Measurements from ENCODE around the gene TSPAN16.

Gene TSPAN16

DNA sequence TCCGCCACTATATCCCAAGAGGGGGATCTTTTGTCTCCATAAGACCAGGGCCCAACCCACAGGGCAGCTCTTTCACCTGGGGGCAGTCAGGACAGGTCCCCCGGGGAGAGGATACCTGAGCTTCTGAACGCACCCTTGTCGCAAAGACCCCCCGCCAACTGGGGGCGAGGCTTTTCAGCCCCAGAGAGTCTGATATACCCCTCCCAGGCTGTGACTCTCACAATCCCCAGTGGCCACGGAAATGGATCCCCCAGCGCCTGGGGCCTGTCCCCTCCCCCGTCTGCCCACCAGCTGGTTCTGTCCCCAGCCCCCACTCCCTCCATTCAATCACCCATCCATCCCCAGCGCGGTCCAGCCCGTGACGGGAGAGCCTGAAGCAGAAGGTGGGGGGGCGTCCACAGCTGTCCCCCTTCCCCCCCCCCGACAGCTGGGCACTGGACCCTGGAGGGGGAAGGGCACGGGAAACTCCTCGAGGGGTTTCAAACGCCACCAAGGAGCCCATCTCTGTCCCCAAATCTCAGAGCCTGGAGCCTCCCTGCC is 34.5 kb upstream of the TSPAN16 start:
- no peak for TF ChIP-seq CTCF (IDR thresholded peaks at IDR 0.05; ENCODE audit: extremely low read depth, insufficient read depth, missing control alignments)
- in situ Hi-C loops (cut with MboI; ENCODE audit: low pct_unique_long_range_greater_than_20kb, low sequenced_read_pairs, unreplicated experiment), result no loop called here
- DNase-seq (ENCODE audit: low spot score), result no peak

- in situ Hi-C loops (cut with MboI; ENCODE audit: low pct_unique_long_range_greater_than_20kb, low sequenced_read_pairs, unreplicated experiment), result no loop called here
- TF ChIP-seq CTCF (IDR thresholded peaks at IDR 0.05; ENCODE audit: extremely low read depth, insufficient read depth, missing control alignments), result peak; percentile 41
- DNase-seq (ENCODE audit: low spot score), result peak; percentile 83
Observed at GRCh38 chr19:11261971-11262839, 33.8 kb upstream of the TSPAN16 start, which contains the start of gene DOCK6. DOCK6 (minus strand) TSS chr19:11262524; CDS start chr19:11262440, 84 bp downstream.

GRCh38 chr19:11263726-11264125 is 32.2 kb upstream of the TSPAN16 start:
- no peak for DNase-seq (ENCODE audit: low spot score)
- TF ChIP-seq CTCF (IDR thresholded peaks at IDR 0.05; ENCODE audit: extremely low read depth, insufficient read depth, missing control alignments), result no peak
- in situ Hi-C loops (cut with MboI; ENCODE audit: low pct_unique_long_range_greater_than_20kb, low sequenced_read_pairs, unreplicated experiment), result no loop called here

DNA sequence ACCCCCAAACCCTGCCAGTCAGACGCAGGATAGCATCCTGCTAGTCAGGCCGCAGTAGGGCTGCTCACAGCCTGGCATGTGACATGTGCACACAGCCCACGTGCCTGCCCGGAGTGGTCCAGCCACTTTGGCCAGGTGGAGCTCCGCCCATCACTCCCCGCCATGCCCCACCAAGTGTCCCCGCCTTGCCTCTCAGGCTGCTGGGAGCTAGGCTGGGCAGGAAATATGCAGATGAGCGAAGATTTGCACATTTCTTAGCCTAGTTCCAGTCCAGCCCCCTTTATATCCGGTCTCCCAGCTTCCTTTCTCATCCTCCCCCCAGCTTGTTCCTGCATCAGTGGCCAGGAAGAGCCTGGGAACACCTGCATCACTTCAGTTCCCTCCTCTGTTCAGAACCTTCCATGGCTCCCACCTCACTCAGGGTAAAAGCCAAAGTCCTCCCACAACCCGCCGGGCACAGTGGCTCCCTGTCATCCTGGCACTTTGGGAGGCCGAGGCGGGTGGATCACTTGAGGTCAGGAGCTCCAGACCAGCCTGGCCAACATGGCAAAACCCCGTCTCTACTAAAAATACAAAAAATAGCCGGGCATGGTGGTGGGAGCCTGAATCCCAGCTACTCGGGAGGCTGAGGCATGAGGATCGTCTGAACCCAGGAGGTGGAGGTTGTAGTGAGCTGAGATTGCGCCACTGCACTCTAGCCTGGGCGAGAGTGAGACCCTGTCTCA is 31.3 kb upstream of the TSPAN16 start:
- in situ Hi-C loops (cut with MboI; ENCODE audit: low pct_unique_long_range_greater_than_20kb, low sequenced_read_pairs, unreplicated experiment), result no loop called here
- DNase-seq (ENCODE audit: low spot score), result no peak
- no peak for TF ChIP-seq CTCF (IDR thresholded peaks at IDR 0.05; ENCODE audit: extremely low read depth, insufficient read depth, missing control alignments)

- DNase-seq (ENCODE audit: low spot score), result no peak
- TF ChIP-seq CTCF (IDR thresholded peaks at IDR 0.05; ENCODE audit: extremely low read depth, insufficient read depth, missing control alignments), result no peak
- in situ Hi-C loops (cut with MboI; ENCODE audit: low pct_unique_long_range_greater_than_20kb, low sequenced_read_pairs, unreplicated experiment), result no loop called here
Observed at GRCh38 chr19:11265177-11265784, 30.7 kb upstream of the TSPAN16 start.

DNA sequence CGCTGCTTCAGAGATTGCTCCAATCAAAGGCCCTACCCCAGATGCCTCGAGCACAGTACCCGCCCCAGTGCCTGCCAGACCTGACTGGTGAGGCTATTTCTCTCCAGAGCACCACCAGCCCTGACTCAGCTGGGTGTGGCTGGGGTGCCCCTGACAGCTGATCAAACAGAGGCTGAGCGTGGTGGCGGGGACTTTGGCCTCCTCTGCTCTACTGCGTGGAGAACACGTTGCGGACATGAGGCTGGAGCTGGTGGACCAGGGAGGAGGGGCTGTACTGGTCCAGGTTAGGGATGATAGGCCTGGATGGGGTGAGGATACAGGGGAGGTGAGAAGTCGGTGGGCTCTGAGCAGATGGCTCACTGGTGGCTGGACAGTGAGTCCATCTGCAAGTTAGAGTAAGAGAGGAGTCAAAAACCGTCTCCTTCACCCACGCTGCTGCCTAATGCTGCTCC is 30.1 kb upstream of the TSPAN16 start:
- TF ChIP-seq CTCF (IDR thresholded peaks at IDR 0.05; ENCODE audit: extremely low read depth, insufficient read depth, missing control alignments), result no peak
- DNase-seq (ENCODE audit: low spot score), result no peak
- in situ Hi-C loops (cut with MboI; ENCODE audit: low pct_unique_long_range_greater_than_20kb, low sequenced_read_pairs, unreplicated experiment), result no loop called here
